ENCODE measurements around the gene DBF4B. TPM values are rescaled to one million over a fixed set of nuclear protein-coding genes. Genes with fewer than 3 reads are reported as not detected.

Gene DBF4B
- total RNA-seq, 1 experiment from 2014 or later, result 26.1 TPM

DNA sequence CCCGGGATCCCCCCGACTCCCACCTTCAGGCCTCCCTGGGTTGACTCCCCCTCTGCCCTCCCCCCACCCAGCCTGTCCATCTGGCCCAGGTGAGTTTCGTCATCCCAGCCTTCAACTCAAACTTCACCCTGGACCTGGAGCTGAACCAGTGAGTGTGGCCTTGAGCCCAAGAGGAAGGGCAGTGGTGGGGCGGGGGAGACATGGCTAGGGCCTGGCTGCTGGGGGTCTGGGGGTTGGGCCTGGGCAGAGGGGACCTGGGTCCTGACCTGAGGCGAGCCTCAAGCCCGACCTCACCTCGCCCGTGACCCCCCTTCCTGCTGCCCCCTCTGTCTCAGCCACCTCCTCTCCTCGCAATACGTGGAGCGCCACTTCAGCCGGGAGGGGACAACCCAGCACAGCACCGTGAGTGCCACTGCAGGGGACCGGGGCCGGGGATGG is 61.2 kb downstream of the DBF4B start:
- CTCF ChIA-PET, result no interaction called here

More for the DNA sequence above, 61.2 kb downstream of the DBF4B start:
- H3K79me2 ChIP-seq (ENCODE audit: insufficient read depth, low read length), result no peaks in the 10 kb centered on the region
- POLR2A ChIA-PET, result no interaction called here
- no TSS peak for BruUV-seq (replicated peaks)
- no peaks in the 10 kb centered on the region for H4K20me1 ChIP-seq (ENCODE audit: insufficient read depth)
- H2AFZ ChIP-seq (ENCODE audit: low read depth, low read length, poor library complexity, severe bottlenecking), result no peak overlapping the region
- H3K4me2 ChIP-seq (ENCODE audit: low read length), result no peak overlapping the region
- intact Hi-C loops (cut with micrococcal nuclease), result loop anchor here (10.0 kb wide), 2 partner anchors 325 to 365 kb away; partner anchors contain the start of genes ACBD4 and PLCD3
- H3K27me3 ChIP-seq (ENCODE audit: insufficient read depth, low read length), result no peaks in the 10 kb centered on the region
- H3K36me3 ChIP-seq (ENCODE audit: control insufficient read depth in 1 of 2, insufficient read depth in 2 of 2, low read length in 2 of 2), result no peaks in the 10 kb centered on the region
- H3K9me2 ChIP-seq (ENCODE audit: insufficient read depth), result no peaks in the 10 kb centered on the region
- H3K9ac ChIP-seq (ENCODE audit: low read length), result no peak overlapping the region
- peaks cover 0 to 4% of the 10 kb centered on the region in 2 experiments; a peak in 1 of 4 replicates for H3K4me1 ChIP-seq (ENCODE audit: control insufficient read depth in 1 of 2, insufficient read depth in 2 of 2, low read length in 2 of 2)
- no peak overlapping the region for H3K4me3 ChIP-seq (replicated peaks in 1 of 2; ENCODE audit: low read depth in 1 of 2, low read length in 2 of 2)
- H3K27ac ChIP-seq (ENCODE audit: low read depth, low read length), result no peak overlapping the region
- no peaks in the 10 kb centered on the region for H3K9me3 ChIP-seq (ENCODE audit: control insufficient read depth in 1 of 2, insufficient read depth in 1 of 2, low read depth in 1 of 2, low read length in 2 of 2)
- TF ChIP-seq EZH2phosphoT487 (IDR thresholded peaks at IDR 0.05; ENCODE audit: borderline replicate concordance) (no peak), SRF (IDR thresholded peaks at IDR 0.05; ENCODE audit: low read depth) (no peak), YY1 (IDR thresholded peaks at IDR 0.05; ENCODE audit: extremely low read depth, insufficient replicate concordance, low read depth, low read length) (no peak), CBX3 (IDR thresholded peaks at IDR 0.05; ENCODE audit: low read depth) (no peak), EGR1 (IDR thresholded peaks at IDR 0.05; ENCODE audit: low read depth) (no peak), EZH2 (IDR thresholded peaks at IDR 0.05) (no peak), ZFX (IDR thresholded peaks at IDR 0.05) (no peak), FOSL1 (IDR thresholded peaks at IDR 0.05; ENCODE audit: low read depth) (no peak)
- TF ChIP-seq, protein P1, sequence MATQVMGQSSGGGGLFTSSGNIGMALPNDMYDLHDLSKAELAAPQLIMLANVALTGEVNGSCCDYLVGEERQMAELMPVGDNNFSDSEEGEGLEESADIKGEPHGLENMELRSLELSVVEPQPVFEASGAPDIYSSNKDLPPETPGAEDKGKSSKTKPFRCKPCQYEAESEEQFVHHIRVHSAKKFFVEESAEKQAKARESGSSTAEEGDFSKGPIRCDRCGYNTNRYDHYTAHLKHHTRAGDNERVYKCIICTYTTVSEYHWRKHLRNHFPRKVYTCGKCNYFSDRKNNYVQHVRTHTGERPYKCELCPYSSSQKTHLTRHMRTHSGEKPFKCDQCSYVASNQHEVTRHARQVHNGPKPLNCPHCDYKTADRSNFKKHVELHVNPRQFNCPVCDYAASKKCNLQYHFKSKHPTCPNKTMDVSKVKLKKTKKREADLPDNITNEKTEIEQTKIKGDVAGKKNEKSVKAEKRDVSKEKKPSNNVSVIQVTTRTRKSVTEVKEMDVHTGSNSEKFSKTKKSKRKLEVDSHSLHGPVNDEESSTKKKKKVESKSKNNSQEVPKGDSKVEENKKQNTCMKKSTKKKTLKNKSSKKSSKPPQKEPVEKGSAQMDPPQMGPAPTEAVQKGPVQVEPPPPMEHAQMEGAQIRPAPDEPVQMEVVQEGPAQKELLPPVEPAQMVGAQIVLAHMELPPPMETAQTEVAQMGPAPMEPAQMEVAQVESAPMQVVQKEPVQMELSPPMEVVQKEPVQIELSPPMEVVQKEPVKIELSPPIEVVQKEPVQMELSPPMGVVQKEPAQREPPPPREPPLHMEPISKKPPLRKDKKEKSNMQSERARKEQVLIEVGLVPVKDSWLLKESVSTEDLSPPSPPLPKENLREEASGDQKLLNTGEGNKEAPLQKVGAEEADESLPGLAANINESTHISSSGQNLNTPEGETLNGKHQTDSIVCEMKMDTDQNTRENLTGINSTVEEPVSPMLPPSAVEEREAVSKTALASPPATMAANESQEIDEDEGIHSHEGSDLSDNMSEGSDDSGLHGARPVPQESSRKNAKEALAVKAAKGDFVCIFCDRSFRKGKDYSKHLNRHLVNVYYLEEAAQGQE (IDR thresholded peaks at IDR 0.05; ENCODE audit: low read depth), result no peak
- RAD21 ChIA-PET (ENCODE audit: low non-redundant PET in 1 of 2, low total read pairs in 2 of 2, uncharacterized antibody in 2 of 2, unreplicated experiment in 2 of 2), result no interaction called here
- ATAC-seq, result no peak
- DNase-seq (ENCODE audit: low read depth, low spot score), result no peak
